PC-9 (cell line): Measurements from ENCODE around the gene SEMA4B. TPM values are rescaled to one million over a fixed set of nuclear protein-coding genes. Genes with fewer than 3 reads are reported as not detected.

ENCODE experiments used
- BruUV-seq: library from RNA; stranded (reverse); fragments of 400-500 nt; replicated peaks from 2 replicates; lab custom pipeline; 2021; lab: Mats Ljungman, UMichigan
- CTCF ChIA-PET: fragments of 300-600 bp; sonication (Branson Sonifier 250); formaldehyde crosslinking; loops from one replicate; lab custom pipeline; 2022; ENCODE audit warnings: antibody characterized with exemption; lab: Charles Lee
- POLR2A ChIA-PET: fragments of 300-600 bp; sonication (Branson Sonifier 250); formaldehyde crosslinking; loops from one replicate; lab custom pipeline; 2022; ENCODE audit warnings: antibody characterized with exemption; ENCODE audit not compliant: unreplicated experiment; lab: Charles Lee
- DNase-seq, 2 experiments: peaks; one replicate each; pipeline versions ENCODE4 v3.0.0 to v3.0.0-alpha.2; 2015 to 2022; ENCODE audit warnings: mixed read lengths in 1 of 2
- H2AFZ ChIP-seq: fragments of 200-600 bp; sonication (generic); 2 replicates; pipeline ENCODE4 v1.8.1; 2017; ENCODE audit warnings: antibody characterized with exemption
- H3F3A ChIP-seq: fragments of 200-600 bp; sonication (generic); 2 replicates; pipeline ENCODE4 v1.8.1; 2017; ENCODE audit warnings: antibody characterized with exemption, mild to moderate bottlenecking, low read depth; ENCODE audit not compliant: insufficient read depth
- H3K27ac ChIP-seq: fragments of 200-600 bp; sonication (generic); 2 replicates; pipeline ENCODE4 v1.6.1; 2016; ENCODE audit warnings: mixed run types
- H3K27me3 ChIP-seq: fragments of 200-600 bp; sonication (generic); 2 replicates; pipeline ENCODE4 v1.6.1; 2016; ENCODE audit warnings: low read depth, mixed run types; ENCODE audit not compliant: insufficient read depth
- H3K36me3 ChIP-seq: fragments of 200-600 bp; sonication (generic); 2 replicates; pipeline ENCODE4 v1.6.1; 2016; ENCODE audit warnings: low read depth, mixed run types
- H3K4me1 ChIP-seq: fragments of 200-600 bp; sonication (generic); replicated peaks from 2 replicates; pipeline ENCODE4 v1.6.1; 2016; ENCODE audit warnings: mixed run types; ENCODE audit not compliant: insufficient read depth
- H3K4me2 ChIP-seq: fragments of 200-600 bp; sonication (generic); 2 replicates; pipeline ENCODE4 v1.6.1; 2017; ENCODE audit warnings: mixed run types
- H3K4me3 ChIP-seq: fragments of 200-600 bp; sonication (generic); 2 replicates; pipeline ENCODE4 v1.6.1; 2016; ENCODE audit warnings: mixed run types
- H3K79me2 ChIP-seq: fragments of 200-600 bp; sonication (generic); 2 replicates; pipeline ENCODE4 v1.6.1; 2017; ENCODE audit warnings: low read depth, mixed run types
- H3K9me2 ChIP-seq: fragments of 200-600 bp; sonication (generic); 2 replicates; pipeline ENCODE4 v1.8.1; 2017; ENCODE audit warnings: mild to moderate bottlenecking; ENCODE audit not compliant: insufficient read depth
- H3K9me3 ChIP-seq: fragments of 200-600 bp; sonication (generic); 2 replicates; pipeline ENCODE4 v1.8.1; 2016; ENCODE audit warnings: low read depth; ENCODE audit not compliant: insufficient read depth
- H4K20me1 ChIP-seq: fragments of 200-600 bp; sonication (generic); 2 replicates; pipeline ENCODE4 v1.8.1; 2017; ENCODE audit not compliant: insufficient read depth
- EZH2 ChIP-seq: fragments of 200-600 bp; sonication (generic); IDR thresholded peaks from 2 replicates; pipeline ENCODE4 v1.8.0; 2017; ENCODE audit warnings: antibody characterized with exemption, low read depth
- intact Hi-C: fragments of 100-400 bp; cut with micrococcal nuclease; formaldehyde crosslinking; loops from one replicate; pipeline ENCODE4 v1.10.0; 2022; ENCODE audit not compliant: unreplicated experiment
- total RNA-seq: library from RNA; stranded (reverse); gene quantifications from 2 replicates; pipeline ENCODE4 v1.2.3, GENCODE V29; 2021
- TF ChIP-seq, protein P1 (sequence below): fragments of 200-600 bp; sonication (generic); conservative IDR thresholded peaks from 2 replicates; pipeline ENCODE4 v1.6.1; 2017; ENCODE audit warnings: mixed run types, antibody characterized with exemption, mild to moderate bottlenecking, moderate library complexity

SEMA4B gene
- total RNA-seq, 1 experiment from 2014 or later: 70.7 TPM

DNA sequence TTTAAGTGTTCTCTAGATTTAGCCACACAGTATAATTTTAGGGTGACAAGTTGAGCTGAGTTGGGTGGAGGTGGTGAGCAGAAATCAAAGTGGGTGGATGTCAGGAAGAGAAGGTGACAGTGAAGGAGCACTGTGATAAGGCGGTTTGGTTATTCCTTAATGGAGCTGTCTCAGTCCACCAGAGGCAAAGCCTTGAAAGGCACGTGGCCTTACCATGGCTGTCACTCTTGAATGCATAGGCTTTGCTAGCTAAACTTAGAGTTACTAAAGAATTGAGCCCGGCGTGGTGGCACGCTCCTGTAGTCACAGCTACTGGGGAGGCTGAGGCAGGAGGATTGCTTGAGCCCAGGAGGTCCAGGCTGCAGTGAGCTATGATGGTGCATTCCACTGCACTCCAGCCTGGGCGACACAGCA is 47.7 kb downstream of the SEMA4B start:
- CTCF ChIA-PET: interaction anchor here (0.6 to 0.7 kb wide), 2 partner anchors 10 to 411 kb away, joined by 3 read pairs; no protein-coding TSS in a partner anchor
- Histone ChIP-seq H3K4me2 (peak overlapping the region; percentile 88), H3K36me3 (no peaks in the 10 kb centered on the region), H2AFZ (peak overlapping the region; percentile 89), H3F3A (peaks cover 26% of the 10 kb centered on the region; the same call in 1 of the 2 replicates), H3K79me2 (no peaks in the 10 kb centered on the region), H3K4me3 (peak overlapping the region; percentile 75; the same call in 1 of the 2 replicates), H3K4me1 (0 out of 2 replicates have a peak, but pooled peaks cover 7% of the 10 kb centered on the region), H3K9me2 (no peaks in the 10 kb centered on the region), H3K27ac (no peak overlapping the region), H4K20me1 (no peaks in the 10 kb centered on the region), H3K9me3 (no peaks in the 10 kb centered on the region), H3K27me3 (no peaks in the 10 kb centered on the region)
- TF ChIP-seq, protein P1, sequence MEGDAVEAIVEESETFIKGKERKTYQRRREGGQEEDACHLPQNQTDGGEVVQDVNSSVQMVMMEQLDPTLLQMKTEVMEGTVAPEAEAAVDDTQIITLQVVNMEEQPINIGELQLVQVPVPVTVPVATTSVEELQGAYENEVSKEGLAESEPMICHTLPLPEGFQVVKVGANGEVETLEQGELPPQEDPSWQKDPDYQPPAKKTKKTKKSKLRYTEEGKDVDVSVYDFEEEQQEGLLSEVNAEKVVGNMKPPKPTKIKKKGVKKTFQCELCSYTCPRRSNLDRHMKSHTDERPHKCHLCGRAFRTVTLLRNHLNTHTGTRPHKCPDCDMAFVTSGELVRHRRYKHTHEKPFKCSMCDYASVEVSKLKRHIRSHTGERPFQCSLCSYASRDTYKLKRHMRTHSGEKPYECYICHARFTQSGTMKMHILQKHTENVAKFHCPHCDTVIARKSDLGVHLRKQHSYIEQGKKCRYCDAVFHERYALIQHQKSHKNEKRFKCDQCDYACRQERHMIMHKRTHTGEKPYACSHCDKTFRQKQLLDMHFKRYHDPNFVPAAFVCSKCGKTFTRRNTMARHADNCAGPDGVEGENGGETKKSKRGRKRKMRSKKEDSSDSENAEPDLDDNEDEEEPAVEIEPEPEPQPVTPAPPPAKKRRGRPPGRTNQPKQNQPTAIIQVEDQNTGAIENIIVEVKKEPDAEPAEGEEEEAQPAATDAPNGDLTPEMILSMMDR: no peak
- no peak for TF ChIP-seq EZH2
- no TSS peak for BruUV-seq
- POLR2A ChIA-PET: interaction anchor here (0.5 to 1.2 kb wide), 4 partner anchors 10 to 89 kb away, joined by 3 to 9 read pairs (median 4); partner anchors contain the start of genes CIB1 and GDPGP1
- intact Hi-C loops: loop anchor here (2.0 kb wide), 1 partner anchor 16 kb away; the partner anchor contains the start of gene NGRN
- no peak for DNase-seq

DNA sequence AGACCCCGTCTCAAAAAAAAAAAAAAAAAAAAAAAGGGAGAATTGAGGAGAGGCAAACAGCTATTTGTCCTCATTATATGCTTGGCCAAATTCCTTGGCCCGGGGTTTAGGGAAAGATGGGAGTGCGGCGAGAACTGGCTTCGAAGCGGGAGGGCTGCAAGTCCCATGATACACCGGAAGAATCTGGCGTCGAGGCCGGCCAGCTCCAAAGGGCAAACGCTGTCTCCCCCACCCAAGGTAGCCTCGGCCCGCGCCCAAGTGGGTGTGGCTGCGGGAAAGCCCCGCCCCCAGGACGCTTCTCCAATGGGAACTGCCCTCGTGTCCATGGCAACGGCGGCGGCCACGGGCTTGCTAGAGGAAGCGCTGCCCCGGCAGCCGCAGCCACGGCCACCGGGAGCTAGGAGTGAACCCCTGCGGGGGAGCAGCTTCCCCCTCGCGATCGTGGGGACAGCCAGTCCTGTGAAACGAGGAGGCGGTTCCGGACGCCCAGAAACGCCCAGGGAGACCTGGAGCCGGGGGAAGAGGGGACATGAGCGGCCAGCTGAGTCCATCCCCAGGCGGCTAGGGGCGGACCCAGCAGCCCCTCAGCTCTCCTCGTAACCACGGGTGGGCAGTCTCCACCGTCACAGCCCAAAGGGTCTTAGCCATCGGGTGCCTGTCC is 48.2 kb downstream of the SEMA4B start, which contains the start of gene TTLL13:
TTLL13 (plus strand) TSS at position 354 of the 661 bp plus-strand sequence. CDS start 1,075 bp downstream, outside the sequence.
- H3K27ac ChIP-seq: no peak within 1 kb of the TSS
- H3K9me2 ChIP-seq: no peaks in the 10 kb centered on the region
- peak within 1 kb of the TSS; percentile 89 for H2AFZ ChIP-seq
- H3K4me2 ChIP-seq: peak within 1 kb of the TSS; percentile 88
- no TSS peak for BruUV-seq
- intact Hi-C loops: loop anchor here (2.0 kb wide), 1 partner anchor 15 kb away; the partner anchor contains the start of gene NGRN
- POLR2A ChIA-PET: interaction anchor here (0.5 to 1.2 kb wide), 7 partner anchors 9 to 151 kb away, joined by 3 to 13 read pairs (median 7); partner anchors contain the start of genes CIB1, GDPGP1 and ZNF774
- 0 out of 2 replicates have a peak, but pooled peaks cover 7% of the 10 kb centered on the region for H3K4me1 ChIP-seq
- H3K4me3 ChIP-seq: peak within 1 kb of the TSS; percentile 75
- no peaks in the 10 kb centered on the region for H3K27me3 ChIP-seq
- CTCF ChIA-PET: interaction anchor here (0.6 to 0.7 kb wide), 2 partner anchors 9 to 411 kb away, joined by 3 read pairs; no protein-coding TSS in a partner anchor
- no peaks in the 10 kb centered on the region for H3K36me3 ChIP-seq
- H3K9me3 ChIP-seq: no peaks in the 10 kb centered on the region
- H3F3A ChIP-seq: peaks cover 26% of the 10 kb centered on the region; the same call in 1 of the 2 replicates
- TF ChIP-seq, protein P1: no peak
- TF ChIP-seq EZH2: no peak
- H3K79me2 ChIP-seq: no peaks in the 10 kb centered on the region
- no peaks in the 10 kb centered on the region for H4K20me1 ChIP-seq
- DNase-seq: peak; percentile 70 to 88

GRCh38 chr15:90257776-90258175 is 56.6 kb downstream of the SEMA4B start:
- peaks cover 18% of the 10 kb centered on the region for H3K4me1 ChIP-seq
- POLR2A ChIA-PET: no interaction called here
- H3K27me3 ChIP-seq: no peaks in the 10 kb centered on the region
- 0 out of 2 replicates have a peak, but pooled peaks cover 6% of the 10 kb centered on the region for H3F3A ChIP-seq
- CTCF ChIA-PET: no interaction called here
- H4K20me1 ChIP-seq: no peaks in the 10 kb centered on the region
- H3K9me2 ChIP-seq: no peaks in the 10 kb centered on the region
- no peak overlapping the region for H3K27ac ChIP-seq
- no peak overlapping the region for H3K4me3 ChIP-seq
- no peak for DNase-seq
- no peaks in the 10 kb centered on the region for H3K9me3 ChIP-seq
- H3K4me2 ChIP-seq: no peak overlapping the region
- TF ChIP-seq EZH2: no peak
- intact Hi-C loops: no loop called here
- no TSS peak for BruUV-seq
- 0 out of 2 replicates have a peak, but pooled peaks cover 3% of the 10 kb centered on the region for H3K79me2 ChIP-seq
- no peaks in the 10 kb centered on the region for H3K36me3 ChIP-seq
- H2AFZ ChIP-seq: no peak overlapping the region
